NCI-H1417 treated with DMSO at 0.1 percent for 48 hours (cell line): ENCODE measurements around the gene FLVCR2.
"Not testable (repeated sequence)": the region's sequence is repeated elsewhere in the genome, so short reads cannot be mapped to it uniquely, and the experiment has no call there.

Experiments used
- DNase-seq: peaks from one replicate; lab custom pipeline; 2025; lab: John Stamatoyannopoulos, UW

FLVCR2 gene

DNA sequence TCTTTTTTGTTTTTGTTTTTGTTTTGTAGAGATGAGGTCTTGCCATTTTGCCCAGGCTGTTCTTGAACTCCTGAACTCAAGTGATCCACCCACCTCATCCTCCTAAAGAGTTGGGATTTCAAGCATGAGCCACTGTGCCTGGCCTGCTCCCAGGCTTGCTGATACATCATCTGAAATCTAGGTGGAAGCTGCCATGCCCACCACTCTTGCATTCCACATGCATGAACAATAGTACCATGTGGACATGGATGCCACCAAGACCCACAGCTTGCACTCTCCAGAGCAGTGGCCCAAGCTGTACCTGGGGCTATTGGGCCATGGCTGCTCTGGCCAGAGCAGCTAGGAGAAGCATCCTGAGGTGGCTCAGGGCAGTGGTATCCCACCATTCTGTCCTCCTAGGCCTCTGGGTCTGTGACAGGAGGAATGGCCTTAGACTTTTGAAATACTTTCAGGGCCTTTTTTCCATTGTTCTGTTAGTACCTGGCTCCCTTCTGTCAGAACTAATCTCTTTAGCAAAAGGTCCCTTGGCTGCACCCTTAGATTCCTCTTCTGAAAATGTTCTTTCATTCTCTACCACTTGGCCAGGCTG, 13.7 kb downstream of the FLVCR2 start:
- DNase-seq, result no peak

DNA sequence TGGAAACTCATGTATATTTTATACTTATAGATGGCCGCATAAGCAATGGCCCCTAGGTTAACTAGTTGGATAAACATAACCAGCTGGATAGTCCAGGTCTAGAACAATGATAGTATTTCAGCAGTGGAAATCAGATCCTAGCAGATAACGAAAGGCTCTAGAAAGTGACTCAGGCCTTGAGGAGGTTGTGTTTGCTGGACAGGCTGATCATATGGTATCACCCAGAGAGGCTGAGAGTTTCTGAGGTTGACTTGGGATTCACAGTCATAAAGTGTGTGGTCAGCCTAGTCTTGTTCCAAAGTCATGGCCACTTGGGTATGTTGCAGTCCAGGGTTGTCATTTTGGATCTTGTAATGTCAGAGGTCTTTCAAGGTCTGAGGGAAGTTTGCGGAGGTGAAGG, 16.8 kb downstream of the FLVCR2 start:
- no peak for DNase-seq

DNA sequence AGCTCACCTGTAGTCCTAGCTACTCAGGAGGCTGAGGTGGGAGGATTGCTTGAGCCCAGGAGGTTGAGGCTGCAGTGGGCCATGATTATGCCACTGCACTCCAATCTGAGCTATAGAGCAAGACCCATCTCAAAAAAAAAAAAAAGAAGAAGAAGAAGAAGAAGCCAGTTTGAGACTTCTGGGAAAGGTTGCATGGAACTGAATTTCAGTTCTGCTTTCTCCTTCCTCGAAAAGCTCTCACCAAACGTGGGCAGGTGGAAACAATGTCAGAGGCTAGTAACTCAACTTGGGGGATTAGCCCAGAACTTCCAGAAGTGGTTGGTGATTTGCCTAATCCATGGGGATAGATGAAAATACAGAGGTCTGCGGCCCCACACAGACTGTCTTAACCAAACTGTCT, 18.7 kb downstream of the FLVCR2 start:
- no peak for DNase-seq

DNA sequence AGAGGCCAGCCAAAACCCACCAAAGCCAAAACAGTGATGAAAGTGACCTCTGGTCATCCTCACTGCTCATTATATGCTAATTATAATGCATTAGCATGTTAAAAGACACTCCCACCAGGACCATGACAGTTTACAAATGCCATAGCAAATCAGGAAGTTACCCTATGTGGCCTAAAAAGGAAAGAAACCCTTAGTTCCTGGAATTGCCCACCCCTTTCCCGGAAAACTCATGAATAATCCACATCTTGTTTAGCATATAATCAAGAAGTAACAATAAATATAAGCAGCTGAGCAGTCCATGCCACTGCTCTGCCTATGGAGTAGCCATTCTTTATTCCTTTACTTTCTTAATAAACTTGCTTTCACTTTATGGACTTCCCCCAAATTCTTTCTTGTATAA, 21.7 kb downstream of the FLVCR2 start:
- not testable (repeated sequence) for DNase-seq

DNA sequence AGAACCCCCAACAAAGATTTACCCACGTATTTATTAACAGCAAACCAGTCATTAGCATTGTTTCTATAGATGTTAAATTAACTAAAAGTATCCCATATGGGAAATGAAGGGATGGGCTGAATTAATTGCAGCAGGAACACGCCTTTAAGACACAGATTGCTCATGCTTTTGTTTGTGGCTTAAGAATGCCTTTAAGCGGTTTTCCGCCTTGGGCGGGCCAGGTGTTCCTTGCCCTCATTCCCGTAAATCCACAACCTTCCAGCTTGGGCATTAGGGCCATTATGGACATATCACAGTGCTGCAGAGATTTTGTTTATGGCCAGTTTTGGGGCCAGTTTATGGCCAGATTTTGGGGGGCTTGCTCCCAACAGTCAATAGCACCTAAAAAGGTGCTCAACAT, 22.6 kb downstream of the FLVCR2 start:
- not testable (repeated sequence) for DNase-seq

DNA sequence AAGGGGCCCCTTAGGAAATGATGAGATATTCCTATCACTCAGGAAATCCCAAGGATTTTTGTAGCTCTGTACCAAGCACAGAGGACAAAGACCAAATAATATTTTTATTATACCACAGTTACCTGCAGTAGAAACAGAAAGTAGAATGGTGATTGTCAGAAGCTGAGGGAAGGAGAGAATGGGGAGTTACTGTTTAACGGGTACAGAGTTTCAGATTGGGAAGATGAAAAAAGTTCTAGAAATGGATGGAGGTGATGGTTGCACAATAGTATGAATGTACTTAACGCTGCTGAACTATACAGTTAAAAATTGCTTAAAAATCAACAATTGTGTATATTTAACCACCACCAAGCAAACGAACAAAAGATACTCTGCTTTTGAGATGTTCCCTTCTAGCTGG, 24.1 kb downstream of the FLVCR2 start:
- no peak for DNase-seq

DNA sequence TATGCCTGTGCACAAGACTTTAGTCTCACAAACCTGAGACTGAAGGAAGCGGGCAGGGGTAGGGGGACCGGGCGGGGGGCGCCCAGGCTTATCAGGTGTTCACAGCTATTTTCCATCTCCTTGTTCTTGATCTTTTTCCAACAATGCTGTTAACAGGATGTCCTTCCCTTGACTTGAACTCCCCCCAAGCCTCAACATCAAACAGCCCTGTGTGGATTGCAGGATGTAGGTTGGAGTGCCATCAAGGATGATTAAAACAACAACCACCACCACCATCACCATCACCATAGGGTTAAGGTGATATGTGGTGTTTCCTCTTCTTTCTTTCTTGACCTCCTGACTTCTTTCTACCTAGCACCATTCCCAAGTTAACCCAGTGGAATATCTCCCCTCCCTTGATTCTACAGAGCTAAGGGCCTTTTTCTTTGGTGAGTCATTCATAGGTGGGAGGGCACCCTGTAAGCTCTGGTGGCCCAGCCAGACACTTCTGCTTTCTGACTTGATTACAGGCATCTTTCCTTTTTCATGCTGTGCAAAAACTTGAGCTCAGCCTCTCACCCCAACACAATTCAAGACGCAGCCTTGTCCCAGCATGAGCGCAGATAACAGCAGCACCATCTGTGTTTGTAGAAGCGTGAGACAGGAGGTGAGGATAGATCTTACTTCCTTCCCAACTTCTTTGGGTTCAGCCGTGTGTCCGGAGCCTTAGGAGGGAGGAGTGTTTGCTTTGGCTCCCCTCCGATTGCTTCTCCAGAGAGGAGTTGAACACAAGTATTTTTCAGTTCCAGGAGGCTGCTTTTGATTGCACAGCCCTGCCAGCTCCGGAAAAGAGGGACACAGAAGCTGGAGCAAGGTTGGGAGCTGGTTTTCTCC, 26.8 kb downstream of the FLVCR2 start:
- DNase-seq, result no peak

DNA sequence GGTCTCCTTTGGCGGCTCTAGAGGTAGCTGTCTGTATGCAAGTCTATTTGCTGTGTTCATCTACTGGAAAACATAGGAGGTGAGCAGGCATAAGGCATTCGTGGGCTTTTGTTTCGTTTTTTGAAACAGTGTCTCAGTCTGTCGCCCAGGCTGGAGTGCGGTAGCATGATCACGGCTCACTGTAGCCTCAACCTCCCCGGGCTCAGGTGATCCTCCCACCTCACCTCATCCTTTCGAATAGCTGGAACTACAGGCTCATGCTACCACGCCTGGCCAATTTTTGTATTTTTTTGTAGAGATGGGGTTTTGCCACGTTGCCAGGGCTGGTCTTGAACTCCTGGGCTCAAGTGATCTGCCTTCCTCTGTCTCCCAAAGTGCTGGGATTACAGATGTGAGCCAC, 27.5 kb downstream of the FLVCR2 start:
- DNase-seq, result no peak

DNA sequence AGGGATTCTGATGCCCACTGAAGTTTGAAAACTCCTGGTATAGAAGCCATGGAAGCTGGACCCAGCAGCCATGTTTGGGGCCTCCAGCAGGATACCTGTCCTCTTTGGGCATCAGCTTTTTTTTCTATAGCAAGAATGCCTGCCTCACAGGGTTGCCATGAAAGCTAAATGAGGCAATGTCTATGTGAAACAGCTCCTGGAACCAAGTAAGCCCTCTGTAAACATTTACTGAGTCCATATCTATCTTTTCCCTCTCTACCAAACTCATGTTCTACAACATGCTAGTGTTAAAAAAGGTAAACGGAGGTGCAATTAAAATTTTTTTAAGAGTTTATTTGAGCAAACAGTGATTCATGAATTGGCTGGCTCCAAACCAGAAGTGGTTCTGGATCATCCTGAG, 28.6 kb downstream of the FLVCR2 start:
- DNase-seq, result no peak

DNA sequence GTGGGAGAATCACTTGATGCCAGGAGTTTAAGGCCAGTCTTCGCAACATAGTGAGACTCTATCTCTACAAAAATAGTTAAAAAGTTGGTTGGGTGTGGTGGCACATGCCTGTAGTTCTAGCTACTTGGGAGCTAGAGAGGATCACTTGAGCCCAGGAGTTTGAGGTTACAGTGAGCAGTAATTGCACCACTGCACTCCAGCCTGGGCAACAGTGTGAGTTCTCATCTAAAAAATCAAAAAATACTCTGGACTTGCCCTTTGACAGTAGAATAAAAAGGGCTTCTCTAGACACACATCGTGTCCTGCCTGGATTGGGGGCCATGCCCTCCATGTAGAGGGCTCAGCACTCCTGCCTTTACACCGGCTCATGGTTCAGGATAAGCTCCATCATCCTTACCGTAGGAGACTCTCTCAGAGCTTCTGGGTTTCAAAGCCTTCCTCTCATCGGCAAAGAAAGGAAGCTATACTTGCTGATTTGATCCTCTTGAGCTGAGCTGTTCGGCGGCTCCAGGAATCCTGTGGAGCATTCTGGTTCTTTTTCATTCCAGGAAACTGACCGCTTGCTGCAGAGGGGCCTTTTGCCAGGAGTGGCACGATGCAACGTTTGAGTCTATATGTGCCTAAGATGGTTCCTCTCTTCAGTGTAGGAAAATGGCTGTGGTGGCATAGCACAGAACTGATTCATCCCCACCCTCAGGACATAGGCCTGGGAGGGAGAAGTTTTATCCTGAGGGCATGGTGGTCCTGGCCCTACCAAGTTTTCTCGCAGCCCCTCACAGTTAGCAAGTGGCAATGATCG, 29.6 kb downstream of the FLVCR2 start:
- no peak for DNase-seq

DNA sequence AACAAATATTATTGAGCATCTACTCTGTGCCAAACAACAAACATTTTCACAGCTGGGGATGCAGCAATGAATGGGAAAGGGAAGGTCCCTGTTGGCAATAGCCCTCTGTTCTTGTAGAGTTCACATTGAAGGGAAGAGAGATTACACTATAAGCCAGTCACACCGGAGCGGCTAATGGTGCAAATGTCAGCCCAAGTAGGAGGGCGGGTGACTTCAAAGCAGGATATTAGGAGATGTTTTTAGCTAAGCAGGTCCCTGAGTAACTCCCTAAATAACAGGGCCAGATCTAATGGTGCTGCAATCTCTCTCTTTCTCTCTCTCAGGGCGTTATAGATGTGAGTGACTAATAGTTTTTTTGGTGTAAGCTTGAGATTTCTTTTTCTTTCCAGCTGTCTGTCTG, 30.7 kb downstream of the FLVCR2 start:
- no peak for DNase-seq

DNA sequence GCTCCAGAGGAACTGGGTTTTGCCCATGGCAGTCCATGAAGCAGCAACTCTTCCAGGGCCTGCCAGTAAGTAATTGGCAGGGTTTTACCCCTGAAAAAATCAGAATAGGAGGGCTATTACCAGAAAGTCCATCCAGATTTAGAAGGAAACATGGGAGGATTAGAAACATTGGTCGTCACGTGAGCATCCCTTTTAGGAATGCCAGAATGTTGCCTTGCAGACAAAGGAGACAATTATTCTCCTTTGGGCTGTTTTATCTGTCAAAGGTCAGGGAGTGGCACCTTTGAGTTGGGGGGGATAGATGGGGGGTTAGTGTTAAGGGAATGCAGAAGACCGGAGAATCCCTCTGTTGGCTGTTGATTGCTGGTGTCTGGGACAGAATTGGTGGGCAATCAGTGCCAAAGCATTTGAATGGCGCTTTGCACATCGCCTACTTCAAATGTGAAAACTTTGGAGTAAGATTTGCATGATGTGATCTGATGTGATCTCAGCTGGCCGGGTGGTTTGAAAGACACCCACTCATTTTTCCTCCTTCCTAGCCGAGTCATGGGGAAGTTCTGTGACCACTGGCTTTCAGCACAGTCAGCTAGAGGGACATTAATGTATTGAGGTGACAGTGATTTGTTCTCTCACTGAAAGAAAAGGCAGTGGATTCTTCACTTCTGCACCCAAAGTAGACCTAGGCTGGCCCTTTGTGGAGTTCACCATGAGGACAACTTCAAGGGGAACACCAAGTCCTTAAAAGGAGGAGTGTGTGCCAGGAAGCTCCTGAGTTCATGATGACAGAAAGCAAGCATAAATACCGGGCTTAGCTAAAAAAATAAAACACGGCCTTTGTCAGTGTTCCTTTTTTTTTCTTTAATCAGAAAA, 31.4 kb downstream of the FLVCR2 start:
- no peak for DNase-seq

DNA sequence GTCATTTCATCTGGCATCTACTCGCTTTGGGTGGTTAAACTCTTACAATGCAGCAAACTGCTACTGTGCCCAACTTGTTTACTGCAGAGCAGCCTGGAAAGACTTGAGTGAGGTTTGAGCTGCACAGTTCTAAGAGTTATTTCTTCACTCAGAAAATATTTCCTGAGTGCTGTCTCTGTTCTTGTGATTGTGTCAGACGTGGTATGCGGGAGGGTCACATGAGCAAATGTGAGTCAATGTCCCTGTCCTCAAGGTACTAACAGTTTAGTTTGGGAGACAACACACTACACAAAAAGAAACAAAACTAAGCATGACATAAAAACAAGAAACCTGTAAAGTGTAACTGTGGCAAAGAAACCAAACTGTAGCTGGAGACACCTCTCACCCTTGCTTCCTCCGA, 32.4 kb downstream of the FLVCR2 start:
- DNase-seq, result no peak

DNA sequence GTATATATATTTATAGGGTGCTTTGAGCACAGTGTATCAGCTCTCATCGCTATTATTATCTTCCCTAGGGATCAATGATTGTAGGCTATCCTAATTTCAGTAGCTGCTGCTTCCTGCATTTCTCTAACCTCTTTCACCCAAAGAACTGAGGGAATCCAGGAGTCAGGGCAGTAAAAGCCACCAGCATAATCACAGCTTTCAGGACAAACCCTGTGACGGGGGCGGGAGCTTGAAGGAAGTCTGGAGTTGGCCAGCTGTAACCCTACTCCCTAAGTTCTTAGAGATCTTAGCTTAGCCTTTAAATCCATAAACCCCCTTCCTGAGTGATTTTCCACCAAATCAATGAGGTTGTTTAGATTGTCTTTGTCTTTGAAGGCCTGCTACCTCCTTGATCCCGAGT, 33.7 kb downstream of the FLVCR2 start:
- DNase-seq, result no peak

DNA sequence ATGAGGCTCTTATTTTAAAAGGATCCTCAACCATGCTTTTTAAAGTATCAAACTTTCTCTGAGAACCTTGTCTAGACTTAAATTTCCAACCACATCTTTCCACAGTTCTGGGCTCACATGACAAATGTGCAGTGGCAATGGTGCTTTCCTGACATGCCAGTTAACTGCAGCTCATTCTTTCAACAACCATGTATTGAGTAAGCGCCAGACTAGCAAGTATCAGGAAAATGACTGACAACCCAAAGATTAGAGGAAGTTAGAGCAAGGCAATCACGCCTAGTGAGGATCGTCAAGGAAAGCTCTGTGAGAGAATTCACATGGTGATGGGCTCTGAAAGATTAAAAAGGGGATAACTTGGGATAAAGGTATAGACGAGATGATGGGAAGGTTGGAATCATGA, 35.8 kb downstream of the FLVCR2 start:
- no peak for DNase-seq

DNA sequence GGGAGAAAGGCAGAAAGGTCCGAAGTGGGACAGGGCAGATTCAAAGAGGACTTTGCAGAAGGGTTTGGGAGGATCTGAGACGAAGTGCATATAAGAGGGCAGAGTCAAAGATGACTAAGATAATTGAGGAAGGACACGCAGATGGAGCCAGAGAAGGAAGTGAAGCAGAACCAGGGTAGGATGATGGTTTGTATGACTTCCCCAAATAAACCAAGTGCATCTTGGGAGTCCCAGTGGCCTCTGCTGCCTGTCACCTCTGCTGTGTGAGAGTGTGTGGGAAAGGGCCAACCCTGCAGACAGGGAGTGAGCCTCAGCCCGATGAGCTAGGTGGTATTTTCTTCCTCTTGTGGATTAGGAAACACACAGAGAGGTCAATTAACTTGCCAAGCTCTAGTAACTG, 36.8 kb downstream of the FLVCR2 start:
- DNase-seq, result no peak

DNA sequence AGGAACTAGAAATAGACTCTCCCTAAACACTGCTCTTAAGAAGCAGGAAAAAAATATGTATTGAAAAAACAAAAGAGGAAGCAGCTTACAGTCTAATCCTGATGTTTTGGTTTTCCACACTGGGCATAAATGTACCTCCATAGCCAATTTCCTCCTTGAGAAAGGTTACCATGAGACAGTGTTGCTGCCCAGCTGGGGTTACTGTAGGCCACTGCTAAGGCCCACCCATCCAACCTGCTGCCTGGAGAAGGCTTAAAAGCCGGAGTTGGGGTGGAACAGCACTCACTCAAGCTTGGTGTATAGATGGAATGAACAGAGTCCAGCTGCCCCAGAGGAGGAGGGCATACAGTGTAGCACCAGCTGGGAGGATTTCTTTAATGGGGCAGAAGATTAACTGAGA, 41.1 kb downstream of the FLVCR2 start:
- DNase-seq, result no peak

DNA sequence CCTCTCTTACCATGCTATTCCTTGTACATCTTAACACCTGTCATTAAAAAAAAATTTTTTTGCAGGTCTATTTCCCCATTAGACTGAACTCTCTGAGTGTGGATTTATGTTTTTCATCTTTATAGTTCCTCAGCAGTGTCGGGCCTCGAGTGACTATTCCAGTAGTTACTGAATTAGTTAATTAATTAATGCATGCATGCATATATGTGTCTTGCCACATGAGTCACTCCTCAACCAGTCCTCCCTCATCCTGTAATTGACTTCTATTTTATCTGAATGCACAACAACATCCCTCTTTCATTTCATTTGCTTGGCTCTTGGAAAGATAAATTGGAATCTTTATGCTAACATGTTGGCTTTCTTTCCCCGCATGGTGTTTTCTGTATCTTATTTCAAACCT, 46.6 kb downstream of the FLVCR2 start:
- no peak for DNase-seq

DNA sequence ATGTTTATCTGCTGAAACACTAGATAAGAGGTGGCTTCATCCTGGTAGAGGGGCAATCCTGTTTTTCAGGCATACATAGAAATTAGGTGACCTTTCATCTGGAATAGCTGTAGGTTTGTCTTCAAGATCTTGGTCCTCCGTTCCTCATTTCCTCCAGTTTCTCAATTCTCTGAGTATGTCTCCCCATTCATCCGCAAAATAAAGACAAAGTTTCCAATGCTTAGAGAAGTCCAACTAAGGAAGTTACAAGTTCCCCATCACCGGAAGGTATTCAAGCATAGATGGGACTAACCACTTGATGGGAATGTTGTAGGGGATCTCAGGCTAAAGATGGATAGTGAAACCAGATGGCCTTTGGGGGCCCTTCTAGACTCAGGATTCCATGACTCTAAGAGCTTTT, 48.0 kb downstream of the FLVCR2 start:
- DNase-seq, result no peak

DNA sequence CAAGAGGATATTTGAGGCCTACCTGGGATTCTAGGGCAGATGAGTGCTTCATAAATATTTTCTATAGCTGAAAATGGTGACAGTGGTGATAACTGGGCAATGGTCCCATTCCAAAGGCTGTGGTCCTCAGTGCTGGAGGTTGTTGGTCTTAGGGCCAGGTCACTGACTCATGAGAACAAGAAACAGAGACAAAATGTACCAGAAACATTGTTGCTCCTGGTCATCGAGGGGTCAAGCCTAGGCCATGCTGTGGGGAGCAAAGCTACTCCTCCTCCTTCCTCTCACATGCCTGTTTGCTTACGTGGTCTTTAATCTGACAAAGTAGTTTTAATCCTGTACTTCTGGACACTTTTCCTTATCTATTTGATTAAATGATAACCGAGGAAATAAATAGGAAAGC, 48.4 kb downstream of the FLVCR2 start:
- DNase-seq, result no peak

DNA sequence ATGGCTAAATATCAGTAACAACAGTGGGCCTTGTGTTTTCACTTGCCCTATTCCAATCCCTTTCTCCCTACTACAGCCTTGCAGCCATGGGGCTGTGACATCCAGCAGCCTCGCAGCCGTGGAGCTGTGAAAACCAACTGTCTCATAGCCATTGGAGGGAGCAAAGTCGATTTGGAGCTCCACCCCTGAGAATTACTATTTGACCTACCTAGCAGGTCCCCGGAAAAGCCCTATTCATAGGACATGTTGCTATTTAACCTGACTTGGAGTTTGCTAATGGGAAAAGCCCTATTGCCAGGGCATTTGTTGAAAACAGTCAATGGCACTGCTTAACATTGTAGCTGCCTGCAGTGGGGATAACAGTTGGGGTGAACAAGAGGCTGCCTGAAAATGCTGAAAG, 49.0 kb downstream of the FLVCR2 start:
- no peak for DNase-seq

DNA sequence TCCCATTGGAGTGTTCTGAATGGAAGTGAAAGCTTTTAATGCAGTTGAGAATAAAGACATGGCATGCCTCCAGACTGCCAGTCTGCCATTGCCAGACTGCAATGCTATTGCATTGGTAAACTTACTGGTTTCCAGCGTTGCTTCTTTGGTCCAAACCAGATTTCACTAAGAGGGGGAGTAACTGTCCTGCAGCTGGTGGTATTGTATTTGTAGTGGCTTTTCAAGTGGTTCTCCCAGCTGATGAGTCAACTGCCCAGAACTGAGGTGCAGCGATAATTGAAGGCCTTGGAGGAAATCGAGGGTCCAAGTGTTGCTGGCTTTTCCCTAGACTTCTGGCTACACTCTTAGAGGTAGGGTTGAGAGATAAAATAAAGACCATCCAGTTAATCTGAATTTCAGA, 50.4 kb downstream of the FLVCR2 start:
- DNase-seq, result no peak
